Ishikawa (cell line): ENCODE measurements around the gene OR10A5.

Source experiments
- CREB1 ChIP-seq: IDR thresholded peaks from 2 replicates; pipeline ENCODE4 v1.6.1; 2012; ENCODE audit warnings: low read depth
- EP300 ChIP-seq: IDR thresholded peaks from 2 replicates; pipeline ENCODE4 v1.6.1; 2012; ENCODE audit warnings: borderline replicate concordance
- TCF12 ChIP-seq: IDR thresholded peaks from 2 replicates; pipeline ENCODE4 v1.6.1; 2012; ENCODE audit warnings: low read depth
- TEAD4 ChIP-seq: IDR thresholded peaks from 2 replicates; pipeline ENCODE4 v1.6.1; 2012
- TF ChIP-seq, protein P1 (sequence below): IDR thresholded peaks from 2 replicates; pipeline ENCODE4 v1.6.1; 2012; ENCODE audit warnings: low read depth, mild to moderate bottlenecking
- TF ChIP-seq, protein P2 (sequence below): IDR thresholded peaks from 2 replicates; pipeline ENCODE4 v1.6.1; 2012

DNA sequence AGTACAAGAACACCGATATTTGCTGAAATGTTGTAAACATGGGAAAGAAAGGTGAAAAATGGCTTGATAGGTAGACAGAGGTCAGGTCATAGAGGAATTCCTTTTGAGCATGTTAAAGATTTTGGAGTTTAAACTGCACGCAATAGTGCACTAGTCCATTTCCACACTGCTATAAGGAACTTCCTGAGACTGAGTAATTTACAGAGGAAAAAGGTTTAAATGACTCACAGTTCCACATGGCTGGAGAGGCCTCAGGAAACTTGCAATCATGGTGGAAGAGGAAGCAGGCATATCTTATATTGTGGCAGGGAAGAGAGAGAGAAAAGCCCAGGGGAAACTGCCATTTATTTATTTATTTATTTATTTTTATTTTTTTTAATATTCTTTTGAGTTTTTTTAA lies 5.0 kb downstream of the OR10A5 start:
- TF ChIP-seq, protein P1, sequence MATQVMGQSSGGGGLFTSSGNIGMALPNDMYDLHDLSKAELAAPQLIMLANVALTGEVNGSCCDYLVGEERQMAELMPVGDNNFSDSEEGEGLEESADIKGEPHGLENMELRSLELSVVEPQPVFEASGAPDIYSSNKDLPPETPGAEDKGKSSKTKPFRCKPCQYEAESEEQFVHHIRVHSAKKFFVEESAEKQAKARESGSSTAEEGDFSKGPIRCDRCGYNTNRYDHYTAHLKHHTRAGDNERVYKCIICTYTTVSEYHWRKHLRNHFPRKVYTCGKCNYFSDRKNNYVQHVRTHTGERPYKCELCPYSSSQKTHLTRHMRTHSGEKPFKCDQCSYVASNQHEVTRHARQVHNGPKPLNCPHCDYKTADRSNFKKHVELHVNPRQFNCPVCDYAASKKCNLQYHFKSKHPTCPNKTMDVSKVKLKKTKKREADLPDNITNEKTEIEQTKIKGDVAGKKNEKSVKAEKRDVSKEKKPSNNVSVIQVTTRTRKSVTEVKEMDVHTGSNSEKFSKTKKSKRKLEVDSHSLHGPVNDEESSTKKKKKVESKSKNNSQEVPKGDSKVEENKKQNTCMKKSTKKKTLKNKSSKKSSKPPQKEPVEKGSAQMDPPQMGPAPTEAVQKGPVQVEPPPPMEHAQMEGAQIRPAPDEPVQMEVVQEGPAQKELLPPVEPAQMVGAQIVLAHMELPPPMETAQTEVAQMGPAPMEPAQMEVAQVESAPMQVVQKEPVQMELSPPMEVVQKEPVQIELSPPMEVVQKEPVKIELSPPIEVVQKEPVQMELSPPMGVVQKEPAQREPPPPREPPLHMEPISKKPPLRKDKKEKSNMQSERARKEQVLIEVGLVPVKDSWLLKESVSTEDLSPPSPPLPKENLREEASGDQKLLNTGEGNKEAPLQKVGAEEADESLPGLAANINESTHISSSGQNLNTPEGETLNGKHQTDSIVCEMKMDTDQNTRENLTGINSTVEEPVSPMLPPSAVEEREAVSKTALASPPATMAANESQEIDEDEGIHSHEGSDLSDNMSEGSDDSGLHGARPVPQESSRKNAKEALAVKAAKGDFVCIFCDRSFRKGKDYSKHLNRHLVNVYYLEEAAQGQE, result no peak
- TF ChIP-seq CREB1 (no peak), EP300 (no peak), TCF12 (no peak), TEAD4 (no peak)
- TF ChIP-seq, protein P2, sequence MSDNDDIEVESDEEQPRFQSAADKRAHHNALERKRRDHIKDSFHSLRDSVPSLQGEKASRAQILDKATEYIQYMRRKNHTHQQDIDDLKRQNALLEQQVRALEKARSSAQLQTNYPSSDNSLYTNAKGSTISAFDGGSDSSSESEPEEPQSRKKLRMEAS, result no peak
